NCI-H1092 (cell line): ENCODE measurements around the gene FHIT.
A peak's percentile ranks its signal among the peaks of the same experiment; 100 is the strongest.
"Not testable (repeated sequence)": the region's sequence is repeated elsewhere in the genome, so short reads cannot be mapped to it uniquely, and the experiment has no call there.

Experiments used
- DNase-seq: peaks from one replicate; lab custom pipeline; 2025; lab: John Stamatoyannopoulos, UW

Gene FHIT

DNA sequence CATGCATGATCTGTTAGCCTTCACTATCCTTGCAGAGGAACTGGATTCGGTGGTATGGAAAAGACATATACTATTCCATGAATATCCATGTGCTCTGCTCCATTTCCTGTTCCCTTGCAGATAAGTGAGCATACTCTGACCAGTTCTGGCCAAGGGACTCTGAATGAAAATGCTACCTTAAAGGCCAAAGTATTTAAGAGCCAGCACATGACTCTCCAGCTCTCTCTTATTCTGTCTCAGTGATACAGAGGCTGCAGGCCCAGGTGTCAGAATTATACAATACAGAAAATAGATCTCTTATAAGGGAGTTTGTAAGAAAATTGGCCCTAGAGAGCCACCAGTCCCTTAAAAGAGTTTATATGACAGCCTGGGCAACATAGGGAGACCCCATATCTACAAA is 1421.7 kb downstream of the FHIT start:
- DNase-seq, result no peak

DNA sequence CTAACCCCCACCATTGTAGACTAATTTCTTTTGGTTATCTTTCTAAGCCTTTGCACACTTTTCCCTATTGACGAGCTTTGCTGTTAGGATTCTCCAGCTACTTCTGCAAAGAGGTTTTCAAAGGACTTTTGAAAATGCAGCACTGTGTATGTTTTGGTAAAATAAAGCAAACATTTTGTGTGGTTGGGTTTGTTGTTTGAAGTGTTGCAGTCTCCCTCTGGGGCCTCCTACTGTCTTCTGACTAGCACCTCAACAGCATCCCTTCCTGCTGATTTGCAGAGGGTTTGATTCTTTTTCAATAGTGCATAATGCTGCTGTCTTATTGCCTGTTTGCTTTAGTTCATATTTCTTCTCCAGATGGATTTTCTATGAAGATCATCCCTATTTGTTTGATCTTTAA is 1426.4 kb downstream of the FHIT start:
- no peak for DNase-seq

DNA sequence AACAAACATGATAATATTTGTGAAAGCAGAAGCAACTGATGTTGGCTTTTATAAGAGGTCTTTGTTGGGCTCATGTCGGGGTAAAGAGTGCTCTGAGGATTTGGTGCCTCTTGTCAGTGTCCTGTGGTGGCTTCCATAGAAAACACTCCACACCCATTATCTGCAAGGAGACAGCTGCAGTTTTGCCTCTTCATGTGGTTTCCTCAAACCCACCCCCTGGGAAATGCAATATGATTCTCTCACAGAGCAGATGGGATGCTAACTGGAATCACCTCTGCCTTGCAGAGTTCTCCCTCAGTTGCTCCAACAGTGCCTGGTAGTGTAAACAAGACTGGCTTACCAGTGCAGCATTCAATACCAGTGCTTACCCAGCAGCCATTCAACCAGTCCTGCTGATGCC is 1430.0 kb downstream of the FHIT start:
- DNase-seq, result no peak

DNA sequence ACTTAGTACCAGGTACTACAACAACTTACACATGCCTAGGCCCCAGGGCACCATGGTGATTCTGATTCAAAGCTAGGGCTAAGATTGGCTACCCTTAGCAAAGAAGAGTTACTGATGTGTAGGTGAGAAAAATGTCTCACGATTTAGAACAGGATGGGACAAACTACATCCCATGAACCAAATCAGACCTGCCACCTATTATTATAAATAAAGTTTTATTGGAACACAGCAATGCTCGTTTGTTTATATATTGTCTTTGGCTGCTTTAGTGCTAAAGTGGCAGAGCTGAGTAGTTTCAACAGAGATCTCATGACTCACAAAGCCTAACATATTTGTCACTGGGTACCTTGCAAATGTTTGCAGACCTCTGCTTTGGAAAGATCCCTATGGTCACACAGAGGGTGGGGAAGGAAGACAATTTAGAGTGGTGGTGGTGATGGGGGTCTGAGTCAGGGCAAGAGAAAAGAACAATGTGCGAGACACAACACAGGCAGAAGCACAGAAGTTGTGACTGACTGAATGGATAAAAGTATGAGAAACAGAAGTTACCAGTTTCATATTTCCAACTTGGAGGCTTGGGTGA is 1430.8 kb downstream of the FHIT start:
- no peak for DNase-seq

DNA sequence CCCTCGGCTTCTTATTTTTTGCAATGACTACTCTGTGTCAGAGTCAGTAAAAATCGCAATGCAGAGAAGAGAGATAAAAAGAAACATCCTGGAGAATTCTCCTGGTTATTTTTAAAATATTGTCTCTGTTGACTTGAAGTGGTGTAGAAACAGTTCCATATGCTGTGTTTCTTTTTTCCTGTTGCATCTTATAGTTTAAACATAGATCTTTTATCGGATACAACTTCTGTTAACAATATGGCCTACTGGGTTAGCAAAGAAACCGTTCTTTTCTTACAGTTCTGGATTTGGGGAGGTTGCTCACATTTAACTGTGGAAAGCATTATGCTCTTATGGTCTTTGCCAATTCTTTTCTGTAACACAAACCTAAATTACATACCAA is 1432.3 kb downstream of the FHIT start:
- no peak for DNase-seq

DNA sequence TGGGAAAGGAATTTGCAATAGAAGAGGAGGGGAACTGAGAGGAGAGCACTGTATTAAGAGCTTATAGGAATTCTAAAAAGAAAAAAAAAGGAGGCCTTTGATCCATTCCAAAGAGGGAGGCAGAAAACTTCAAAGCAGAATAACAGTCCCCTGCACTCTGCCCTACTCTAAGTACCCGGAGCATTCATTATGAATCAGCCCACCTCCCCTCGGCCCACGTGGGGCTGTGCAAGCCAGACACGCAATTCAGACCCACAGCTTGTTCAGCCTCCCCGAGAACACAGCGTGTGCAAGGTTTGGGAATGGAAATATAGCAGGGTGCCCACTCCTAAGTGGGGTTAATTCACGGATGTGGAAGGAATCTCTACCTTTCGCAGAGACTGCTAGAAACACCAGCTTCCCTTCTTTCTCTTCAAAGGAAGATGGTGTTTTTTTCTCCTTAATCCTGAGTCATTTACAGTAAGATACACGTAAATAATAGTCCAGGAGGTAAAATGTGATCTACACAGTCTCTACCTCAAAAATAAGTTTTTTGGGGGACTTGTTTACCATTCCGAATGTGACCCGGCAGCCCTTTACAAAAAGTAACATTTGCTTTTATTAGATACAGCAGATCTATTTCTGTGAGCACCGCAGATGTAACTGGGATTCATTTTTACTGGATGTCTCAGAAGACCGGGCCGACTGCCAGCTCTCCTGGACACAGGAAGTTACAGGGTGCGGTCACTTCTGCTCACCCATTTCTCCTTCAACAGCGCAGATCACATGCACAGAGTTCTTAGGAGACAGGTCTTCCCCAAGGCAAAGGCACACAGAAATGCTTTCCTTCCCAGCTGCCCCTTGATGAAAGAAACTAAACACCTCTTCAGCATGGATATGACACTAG is 1433.0 kb downstream of the FHIT start:
- DNase-seq, result no peak

DNA sequence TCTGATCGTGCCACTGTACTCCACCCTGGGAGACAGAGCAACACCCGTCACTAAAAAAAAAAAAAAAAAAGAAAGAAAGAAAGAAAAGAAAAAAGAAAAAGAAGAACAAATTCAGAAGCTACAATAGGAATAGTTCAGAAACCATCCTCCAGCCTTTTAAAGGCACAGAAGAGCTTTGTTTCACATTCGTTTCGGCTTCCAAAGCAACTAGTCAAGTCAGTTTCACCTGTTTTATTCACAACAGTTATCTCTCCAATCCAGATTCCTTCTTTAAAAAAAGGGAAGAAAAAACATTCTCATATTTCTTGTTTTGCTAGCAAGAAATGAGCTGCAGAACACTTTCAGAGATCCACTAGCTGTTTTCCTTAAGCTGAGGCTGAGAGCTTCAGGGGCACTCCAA is 1433.7 kb downstream of the FHIT start:
- no peak for DNase-seq

DNA sequence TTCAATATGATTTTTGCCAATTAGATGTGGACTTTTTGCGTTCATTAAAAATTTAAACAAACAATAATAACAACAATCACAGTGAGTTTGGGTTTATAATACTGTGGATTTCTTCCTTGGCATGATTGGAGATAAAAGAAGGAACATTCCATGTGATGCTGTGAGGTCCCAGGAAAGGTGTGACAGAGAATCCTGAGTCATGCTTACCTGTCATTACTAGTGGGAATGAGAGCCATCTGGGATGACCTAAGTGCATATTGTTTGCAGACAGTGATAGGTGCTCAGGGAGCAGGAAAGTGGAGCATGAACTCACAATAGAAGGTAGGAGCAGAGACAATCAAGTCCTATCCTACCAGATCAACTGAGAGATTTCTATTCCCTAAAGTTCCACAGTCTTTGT is 1434.9 kb downstream of the FHIT start:
- no peak for DNase-seq

DNA sequence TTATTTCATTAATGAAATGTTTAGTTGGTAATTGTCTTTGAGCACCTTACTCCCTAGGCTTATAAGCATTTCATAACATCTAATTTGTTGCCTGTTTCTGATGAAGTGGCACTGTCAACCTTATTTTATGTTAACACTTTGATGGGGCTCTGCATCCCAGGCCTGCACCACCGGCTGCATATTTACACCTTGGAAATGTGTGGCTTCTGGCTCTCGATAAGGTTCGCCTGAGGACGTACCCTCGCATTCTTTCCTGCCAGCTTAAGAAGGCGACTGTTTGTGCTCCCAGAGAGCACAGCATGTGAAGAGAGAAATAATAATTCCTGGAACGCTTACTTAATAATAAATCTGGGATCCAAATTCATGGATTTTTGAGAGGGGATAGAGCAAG is 1438.1 kb downstream of the FHIT start:
- no peak for DNase-seq

DNA sequence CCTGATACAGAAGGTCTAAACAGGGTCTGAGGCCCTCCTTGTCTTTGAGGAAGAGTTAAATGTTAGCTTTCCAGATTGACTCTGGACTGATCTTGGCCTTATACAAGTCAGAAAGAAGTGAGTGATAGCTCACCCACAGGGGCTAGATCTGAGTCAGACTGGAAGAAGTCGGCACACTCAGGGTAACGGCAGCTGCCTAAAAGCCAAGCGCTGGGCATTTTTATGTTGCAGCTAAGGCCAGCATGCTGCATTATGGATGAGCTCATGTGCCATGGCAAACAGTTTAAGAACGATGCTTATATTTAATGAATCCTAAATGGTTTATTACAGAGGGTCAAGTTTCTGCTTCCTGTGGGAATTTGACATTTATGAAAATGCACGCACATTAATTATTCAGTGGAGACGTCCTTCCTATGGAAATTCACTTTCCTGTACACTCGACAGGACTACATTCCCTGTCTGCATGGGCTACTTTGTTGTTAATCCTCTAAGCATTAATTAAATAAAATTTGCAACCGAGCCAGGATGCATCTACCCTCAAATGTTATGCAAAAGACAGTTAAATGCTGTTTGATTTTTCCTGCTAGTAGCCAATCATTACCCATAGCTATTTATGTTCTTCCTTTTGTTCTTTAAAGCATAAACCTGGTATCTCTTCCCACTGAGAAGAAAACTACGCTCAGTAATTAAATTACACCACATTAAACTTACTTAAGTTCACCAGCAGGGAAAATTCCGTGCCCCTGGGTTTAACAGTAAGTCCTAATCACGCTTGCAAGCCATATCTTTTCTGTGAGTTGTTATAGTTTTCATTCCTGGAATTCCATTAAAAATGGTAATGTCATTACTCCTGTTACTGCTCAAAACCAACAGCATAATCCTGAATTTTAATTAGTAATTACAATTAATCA is 1438.8 kb downstream of the FHIT start:
- peak; percentile 24 for DNase-seq

DNA sequence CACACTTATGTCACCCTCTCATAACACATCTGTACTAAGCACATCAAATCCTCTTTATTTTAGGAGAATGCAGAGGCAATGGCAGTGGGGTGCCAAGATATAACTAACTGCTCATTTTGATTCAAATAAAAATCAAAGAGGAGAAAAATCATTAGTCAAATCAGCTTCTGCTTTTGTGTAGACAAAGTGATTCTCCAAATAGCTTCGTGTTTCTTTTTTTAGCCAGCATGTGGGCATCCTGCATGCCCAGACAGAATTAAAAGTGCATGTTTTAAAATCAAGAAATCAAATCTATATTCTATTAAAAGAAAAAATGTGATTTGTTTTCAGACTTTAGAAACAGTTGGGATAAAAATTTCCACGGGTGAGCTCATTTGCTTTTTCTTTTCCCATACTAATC is 1440.1 kb downstream of the FHIT start:
- no peak for DNase-seq

DNA sequence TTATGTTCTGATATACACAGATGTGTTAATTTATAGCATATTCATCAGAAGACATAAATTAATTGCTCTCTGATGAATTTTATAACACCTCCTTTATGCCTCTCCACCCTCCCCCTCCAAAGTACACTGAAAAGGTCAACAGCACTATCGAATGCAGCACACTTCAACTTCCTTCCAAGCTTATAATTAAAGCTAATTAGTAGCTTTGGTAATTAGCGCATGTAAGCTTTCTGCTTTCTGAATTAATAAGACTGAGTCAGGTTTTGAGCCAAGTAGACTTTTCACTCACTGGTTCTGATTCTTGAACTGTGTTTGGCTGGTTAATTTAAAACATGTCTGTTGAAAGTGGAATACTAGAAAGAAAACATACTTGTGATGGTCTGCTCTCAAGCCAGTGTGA is 1440.6 kb downstream of the FHIT start:
- DNase-seq, result no peak

DNA sequence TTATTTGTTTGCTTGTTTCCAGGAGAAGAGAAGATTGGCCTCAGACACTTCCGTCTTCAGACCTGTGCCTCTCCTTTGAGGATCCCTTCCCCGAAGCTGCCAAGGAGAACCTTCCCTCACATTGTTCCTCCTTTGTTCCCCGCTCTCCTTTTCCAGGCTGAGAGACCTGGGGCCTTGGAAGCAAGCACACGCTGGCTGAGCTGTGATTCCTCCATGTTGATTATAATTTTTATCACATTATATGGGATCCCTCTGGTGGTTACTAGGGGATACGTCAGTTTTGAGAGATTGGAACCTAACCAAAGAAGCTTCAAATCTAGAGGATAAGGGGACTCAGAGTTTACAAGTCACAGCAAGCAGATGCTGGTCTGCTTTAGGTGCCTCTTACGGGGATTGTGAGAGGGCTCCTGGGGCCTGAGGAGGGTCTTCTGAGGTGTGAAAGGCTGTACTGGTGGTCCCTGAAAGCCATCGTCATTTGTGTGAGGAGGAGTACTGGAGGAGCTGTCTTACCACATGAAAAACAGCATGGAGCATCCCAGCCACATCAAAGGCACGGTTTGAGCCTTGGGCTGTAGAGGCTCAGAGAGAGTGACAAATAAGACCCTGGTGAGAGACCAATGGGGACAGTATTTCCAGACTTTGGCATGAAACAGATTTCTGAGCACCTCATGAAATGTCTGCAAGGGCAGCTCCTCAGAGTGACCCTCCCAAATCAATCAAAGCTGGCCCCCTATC is 1441.4 kb downstream of the FHIT start:
- peak; percentile 45 for DNase-seq

DNA sequence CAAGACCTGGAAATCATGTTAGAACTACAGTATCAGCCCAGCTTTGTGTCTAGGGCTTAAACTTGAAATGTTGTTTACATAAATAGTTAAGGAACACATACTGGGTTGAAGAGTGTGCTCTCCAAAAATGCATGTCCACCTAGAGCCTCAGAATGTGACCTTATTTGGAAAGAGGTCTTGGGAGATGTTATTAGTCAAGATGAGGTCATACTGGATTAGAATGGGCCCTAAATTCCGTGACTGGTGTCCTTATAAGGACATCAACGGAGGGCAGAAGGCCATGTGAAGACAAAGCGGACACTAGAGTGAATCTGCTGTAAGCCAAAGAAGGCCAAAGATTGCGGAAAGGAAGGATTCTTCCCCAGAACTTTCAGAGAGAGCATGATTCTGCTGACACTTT is 1442.2 kb downstream of the FHIT start:
- no peak for DNase-seq

DNA sequence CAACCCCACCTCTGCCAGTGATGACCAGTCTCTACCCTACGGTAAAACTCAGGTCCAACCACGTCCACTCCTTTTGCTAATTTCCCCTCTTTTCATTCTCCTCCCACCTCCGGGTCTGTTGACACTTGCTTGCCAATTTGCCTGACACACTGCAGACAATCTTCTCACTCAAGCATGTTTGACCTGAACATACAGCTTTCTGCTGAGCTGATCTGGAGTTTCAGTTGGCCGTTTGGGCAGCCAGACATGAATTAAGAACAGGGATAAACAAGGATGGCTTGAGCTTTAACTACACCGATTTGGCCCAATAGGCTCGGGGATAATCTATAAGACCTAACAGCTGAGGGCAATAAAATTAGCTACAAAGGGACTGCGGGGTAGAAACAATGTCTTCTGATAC is 1442.8 kb downstream of the FHIT start:
- peak; percentile 30 for DNase-seq

DNA sequence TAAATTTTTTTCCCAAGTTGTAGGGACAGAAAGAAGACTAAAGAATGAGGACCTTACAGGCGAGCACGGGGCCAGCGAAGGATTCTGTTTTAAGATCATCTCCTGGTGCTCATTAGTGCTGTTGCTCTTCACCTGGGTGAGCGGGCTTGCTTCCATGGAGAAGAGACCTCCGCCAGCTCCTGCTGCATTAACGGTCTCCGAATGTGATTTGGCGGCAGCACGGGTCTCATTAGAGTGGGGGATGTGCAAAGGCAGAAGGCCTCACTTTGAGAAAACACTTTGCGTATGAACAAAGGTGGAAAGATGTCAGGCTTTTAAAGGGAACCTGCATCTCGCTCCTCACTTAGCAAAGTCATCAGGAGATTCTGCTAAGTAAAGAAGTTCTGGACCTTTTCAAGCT is 1448.0 kb downstream of the FHIT start:
- peak; percentile 5 for DNase-seq

DNA sequence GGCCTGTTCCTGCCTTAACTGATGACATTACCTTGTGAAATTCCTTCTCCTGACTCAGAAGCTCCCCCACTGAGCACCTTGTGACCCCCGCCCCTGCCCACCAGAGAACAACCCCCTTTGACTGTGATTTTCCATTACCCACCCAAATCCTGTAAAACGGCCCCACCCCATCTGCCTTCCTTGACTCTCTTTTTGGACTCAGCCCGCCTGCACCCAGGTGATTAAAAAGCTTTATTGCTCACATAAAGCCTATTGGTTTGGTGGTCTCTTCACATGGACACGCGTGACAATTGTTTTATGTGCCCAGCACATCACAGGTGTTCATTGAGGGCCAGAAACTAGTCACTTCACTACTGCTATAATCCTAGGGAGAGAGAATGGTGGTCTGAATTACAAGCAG is 1448.8 kb downstream of the FHIT start:
- not testable (repeated sequence) for DNase-seq

DNA sequence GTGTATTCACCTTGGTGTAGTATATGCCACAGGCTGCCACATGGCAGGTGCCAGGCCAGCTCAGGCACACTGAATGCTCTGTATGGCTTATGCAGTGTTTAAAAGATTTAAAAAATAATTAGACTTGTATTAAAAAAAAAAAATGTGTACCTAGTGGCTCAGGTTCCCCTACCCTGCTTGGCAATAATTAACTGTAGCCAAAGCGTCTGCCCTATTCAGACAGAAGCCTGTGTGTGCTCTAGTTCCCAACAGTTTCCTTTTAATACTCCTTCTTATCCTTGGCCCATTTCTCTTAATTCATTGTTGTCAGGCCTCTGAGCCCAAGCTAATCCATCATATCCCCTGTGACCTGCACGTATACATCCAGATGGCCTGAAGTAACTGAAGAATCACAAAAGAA is 1449.2 kb downstream of the FHIT start:
- DNase-seq, result no peak

DNA sequence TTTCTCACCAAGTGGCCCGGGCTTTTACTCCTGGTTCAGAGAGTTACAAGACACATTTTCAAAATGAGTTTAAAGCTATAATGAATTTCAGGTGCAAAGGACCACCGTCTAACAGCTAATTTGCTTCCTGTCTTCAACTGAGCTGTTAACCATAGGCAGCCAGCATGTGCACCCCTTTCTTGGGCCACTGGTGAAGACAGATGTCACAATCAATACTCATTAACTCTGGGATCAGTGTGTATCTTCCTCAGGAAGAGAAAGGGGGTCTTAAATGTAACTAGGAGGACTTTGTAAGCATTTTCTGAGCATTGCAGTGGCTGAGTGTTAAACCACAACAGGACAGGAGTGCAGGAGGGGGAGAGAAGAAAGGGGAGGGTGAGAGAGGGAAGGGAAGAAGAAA is 1450.8 kb downstream of the FHIT start:
- DNase-seq, result no peak

DNA sequence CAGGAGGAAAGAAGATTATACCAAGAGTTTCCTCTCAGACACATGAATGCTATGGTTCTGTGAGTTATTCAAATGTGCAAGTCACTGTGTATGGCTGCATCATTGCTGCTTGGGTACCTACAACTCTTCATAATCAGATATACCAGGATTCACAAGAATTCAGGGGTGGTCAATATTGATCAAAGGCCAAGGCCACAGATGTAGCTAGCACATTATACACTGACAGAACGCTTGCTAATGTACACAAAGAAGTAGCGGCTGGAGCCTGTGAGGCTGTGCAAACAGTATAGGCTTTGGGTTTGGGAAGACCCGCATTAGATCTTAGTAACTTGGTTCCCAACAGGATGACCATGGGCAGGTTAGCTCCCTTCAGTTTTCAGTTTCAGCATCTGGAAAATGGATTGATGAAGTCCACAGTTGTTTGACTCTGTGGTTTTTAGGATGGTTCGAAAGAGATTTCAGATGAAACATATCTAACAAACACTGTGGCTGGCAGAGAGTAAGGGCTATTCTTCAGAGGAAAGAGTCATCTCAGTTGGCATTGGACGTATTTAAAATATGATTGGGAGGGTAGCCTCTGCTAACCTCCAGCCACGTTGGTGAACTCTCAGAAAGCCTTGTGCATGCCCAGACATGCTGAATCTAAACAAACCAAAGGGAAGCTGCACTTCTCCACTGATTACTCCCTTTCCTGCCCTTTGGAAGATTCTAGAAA is 1452.7 kb downstream of the FHIT start:
- DNase-seq, result no peak

DNA sequence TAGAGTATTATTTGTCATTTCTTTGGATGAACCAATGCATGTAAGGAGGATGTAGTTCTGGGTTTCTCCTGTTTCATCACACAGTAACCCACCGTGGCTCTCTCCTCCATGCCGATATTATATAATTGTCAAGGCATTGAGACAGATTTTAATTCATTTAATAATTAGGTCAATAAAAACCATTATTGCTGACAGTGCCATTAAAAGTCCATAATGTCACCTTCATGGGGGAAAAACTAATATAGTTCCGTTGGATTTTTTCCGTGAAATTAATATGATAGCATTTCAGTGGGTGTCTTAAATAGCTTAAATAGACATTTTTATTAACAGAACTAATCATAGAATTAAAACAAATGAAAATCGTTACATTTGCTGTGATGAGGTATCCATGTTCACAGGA is 1453.7 kb downstream of the FHIT start:
- no peak for DNase-seq

DNA sequence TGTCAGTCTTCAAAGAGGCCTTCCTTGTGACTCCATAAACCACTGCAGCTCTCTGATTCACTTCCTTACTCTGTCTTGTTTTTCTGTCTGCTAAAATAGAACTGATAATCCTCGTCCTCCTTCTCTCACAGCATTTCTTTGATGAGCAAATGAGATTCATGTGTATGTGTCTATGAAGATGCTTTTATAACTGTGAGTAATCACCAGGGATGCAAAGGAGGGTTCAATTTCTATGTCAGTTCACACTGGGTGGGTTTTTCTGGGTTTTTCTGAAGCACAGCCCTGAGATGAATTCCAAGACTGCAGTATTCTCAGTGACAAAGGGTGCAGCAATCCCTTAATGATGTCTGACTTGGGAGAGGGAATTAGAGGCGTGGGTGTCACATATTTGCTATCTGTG is 1454.8 kb downstream of the FHIT start:
- no peak for DNase-seq
